Ureter (tissue), 1 donor: Measurements from ENCODE around the gene CFAP299. TPM values are rescaled to one million over a fixed set of nuclear protein-coding genes. Genes with fewer than 3 reads are reported as not detected.
"Not testable (repeated sequence)": the region's sequence is repeated elsewhere in the genome, so short reads cannot be mapped to it uniquely, and the experiment has no call there.

Experiments used
- DNase-seq: peaks from one replicate; pipeline ENCODE4 v3.0.0-alpha.2; 2020; ENCODE audit warnings: low spot score
- total RNA-seq: library from RNA; stranded (reverse); gene quantifications from one replicate; pipeline ENCODE4 v1.2.4, GENCODE V29; 2023
- donor health status: DM: yes; HTN: yes; CAD: no.

CFAP299 gene
- total RNA-seq, result not detected

- peak; percentile 70 for DNase-seq
Observed at GRCh38 chr4:80335554-80336358, at the start of gene CFAP299. Gene CFAP299, plus strand, starts transcription at chr4:80335730.

GRCh38 chr4:80286451-80286850 is 49.1 kb upstream of the CFAP299 start:
- DNase-seq, result no peak

- DNase-seq, result not testable (repeated sequence)
Observed at GRCh38 chr4:80290665-80291064, 44.9 kb upstream of the CFAP299 start.

GRCh38 chr4:80294206-80294605 is 41.3 kb upstream of the CFAP299 start:
- DNase-seq, result no peak

- no peak for DNase-seq
Observed at GRCh38 chr4:80295336-80295735, 40.2 kb upstream of the CFAP299 start.

- DNase-seq, result no peak
Observed at GRCh38 chr4:80295826-80296225, 39.7 kb upstream of the CFAP299 start.

GRCh38 chr4:80301884-80302283 is 33.6 kb upstream of the CFAP299 start:
- DNase-seq, result no peak

- no peak for DNase-seq
Observed at GRCh38 chr4:80302616-80303223, 32.8 kb upstream of the CFAP299 start.

- no peak for DNase-seq
Observed at GRCh38 chr4:80305466-80305865, 30.1 kb upstream of the CFAP299 start.

- no peak for DNase-seq
Observed at GRCh38 chr4:80306260-80306659, 29.3 kb upstream of the CFAP299 start.

- DNase-seq, result no peak
Observed at GRCh38 chr4:80307183-80307735, 28.3 kb upstream of the CFAP299 start.

GRCh38 chr4:80307774-80308465 is 27.6 kb upstream of the CFAP299 start:
- no peak for DNase-seq

- DNase-seq, result no peak
Observed at GRCh38 chr4:80308466-80308822, 27.1 kb upstream of the CFAP299 start.

GRCh38 chr4:80309294-80310004 is 26.1 kb upstream of the CFAP299 start:
- no peak for DNase-seq

GRCh38 chr4:80311130-80311529 is 24.4 kb upstream of the CFAP299 start:
- DNase-seq, result no peak

- DNase-seq, result no peak
Observed at GRCh38 chr4:80312124-80312523, 23.4 kb upstream of the CFAP299 start.

- no peak for DNase-seq
Observed at GRCh38 chr4:80313627-80314026, 21.9 kb upstream of the CFAP299 start.

GRCh38 chr4:80315848-80316247 is 19.7 kb upstream of the CFAP299 start:
- DNase-seq, result not testable (repeated sequence)

GRCh38 chr4:80321341-80321740 is 14.2 kb upstream of the CFAP299 start:
- DNase-seq, result no peak

GRCh38 chr4:80321776-80322175 is 13.8 kb upstream of the CFAP299 start:
- DNase-seq, result no peak

GRCh38 chr4:80322716-80323115 is 12.8 kb upstream of the CFAP299 start:
- DNase-seq, result no peak

GRCh38 chr4:80324171-80324570 is 11.4 kb upstream of the CFAP299 start:
- DNase-seq, result no peak
